Activated CD4-positive, alpha-beta memory T cell treated with anti-CD3 and anti-CD28 coated beads, Interleukin-2, amount 10 ng/mL, durations not matched to agents 7 days and 5 days (primary cell): ENCODE data around the gene TDRD10. TPM values are rescaled to one million over a fixed set of nuclear protein-coding genes. Genes with fewer than 3 reads are reported as not detected.

Source experiments
- CTCF ChIA-PET: fragments of 350-600 bp; sonication (Branson Sonifier 250); formaldehyde crosslinking; loops from one replicate; lab custom pipeline; 2021; ENCODE audit warnings: antibody characterized with exemption, inconsistent platforms; lab: Charles Lee
- POLR2A ChIA-PET: fragments of 350-600 bp; sonication (Branson Sonifier 250); formaldehyde crosslinking; loops from one replicate; lab custom pipeline; 2021; ENCODE audit warnings: antibody characterized with exemption; lab: Charles Lee
- DNase-seq: peaks from one replicate; pipeline ENCODE4 v3.0.0-alpha.2; 2020
- H3K27ac Mint-ChIP-seq: one replicate; pipeline ENCODE4 v1.8.0; 2021; ENCODE audit warnings: mild to moderate bottlenecking, mixed read lengths
- H3K27me3 Mint-ChIP-seq: one replicate; pipeline ENCODE4 v1.8.0; 2021; ENCODE audit warnings: mixed read lengths
- H3K36me3 Mint-ChIP-seq: one replicate; pipeline ENCODE4 v1.8.0; 2021; ENCODE audit warnings: low read depth, mixed read lengths
- H3K4me1 Mint-ChIP-seq: one replicate; pipeline ENCODE4 v1.8.0; 2021; ENCODE audit warnings: mixed read lengths
- H3K4me3 Mint-ChIP-seq: one replicate; pipeline ENCODE4 v1.8.0; 2021; ENCODE audit warnings: mild to moderate bottlenecking, mixed read lengths
- H3K9me3 Mint-ChIP-seq: one replicate; pipeline ENCODE4 v1.8.0; 2021; ENCODE audit warnings: mixed read lengths
- total RNA-seq, 2 experiments: library from RNA; stranded (reverse); gene quantifications; one replicate each; pipeline ENCODE4 v1.2.3, GENCODE V29; 2021

The TDRD10 gene
- total RNA-seq, 2 experiments from 2014 or later: not detected

DNA sequence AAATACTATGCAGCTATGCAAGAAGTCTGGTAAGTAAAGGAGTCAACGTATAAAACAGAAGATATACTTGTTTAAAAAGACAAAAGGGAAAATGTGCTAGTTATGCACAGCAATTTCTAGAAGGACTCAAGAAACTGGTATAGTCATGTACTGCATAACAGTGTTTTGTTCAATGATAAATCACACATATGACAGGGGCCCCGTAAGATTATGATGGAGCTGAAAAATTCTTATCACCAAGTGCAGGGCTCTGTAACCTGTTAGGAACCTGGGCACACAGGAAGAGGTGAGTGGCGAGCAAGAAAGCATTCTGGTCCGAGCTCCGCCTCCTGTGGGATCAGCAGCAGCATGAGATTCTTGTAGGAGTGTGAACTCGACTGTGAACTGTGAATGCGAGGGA, 92.8 kb downstream of the TDRD10 start:
- ChIA-PET POLR2A (interaction anchor here (0.9 to 1.9 kb wide), 4 partner anchors 10 to 112 kb away, joined by 3 to 9 read pairs (median 5); no protein-coding TSS in a partner anchor), CTCF (interaction anchor here (1.2 to 2.2 kb wide), 3 partner anchors 11 to 490 kb away, joined by 3 to 7 read pairs (median 3); no protein-coding TSS in a partner anchor)
- Mint-ChIP-seq H3K27ac (no peak overlapping the region), H3K27me3 (no peaks in the 10 kb centered on the region), H3K4me1 (peaks cover 17% of the 10 kb centered on the region), H3K36me3 (peaks cover 89% of the 10 kb centered on the region), H3K4me3 (no peak overlapping the region), H3K9me3 (no peaks in the 10 kb centered on the region)
- DNase-seq: no peak

DNA sequence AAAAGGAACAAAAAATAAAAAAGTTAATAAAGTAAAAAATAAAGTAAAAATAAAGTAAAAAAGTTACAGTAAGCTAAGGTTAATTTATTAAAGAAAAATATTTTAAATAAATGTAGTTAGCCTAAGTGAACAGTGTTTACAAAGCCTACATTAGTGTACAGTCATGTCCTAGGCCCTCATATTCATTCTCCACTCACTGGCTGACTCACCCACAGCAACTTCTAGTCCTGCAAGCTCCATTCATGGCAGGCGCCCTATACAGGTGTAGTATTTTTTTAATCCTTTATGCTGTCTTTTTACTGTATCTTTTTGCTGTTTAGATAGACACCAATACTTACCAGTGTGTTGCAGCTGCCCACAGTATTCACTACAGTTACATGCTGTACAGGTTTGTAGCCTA, 93.6 kb downstream of the TDRD10 start:
- no peaks in the 10 kb centered on the region for H3K27me3 Mint-ChIP-seq
- no peaks in the 10 kb centered on the region for H3K9me3 Mint-ChIP-seq
- CTCF ChIA-PET: interaction anchor here (0.8 to 2.2 kb wide), 5 partner anchors 10 to 490 kb away, joined by 3 to 7 read pairs (median 3); no protein-coding TSS in a partner anchor
- POLR2A ChIA-PET: interaction anchor here (1.5 to 1.9 kb wide), 3 partner anchors 9 to 17 kb away, joined by 5 to 9 read pairs (median 5); no protein-coding TSS in a partner anchor
- H3K4me1 Mint-ChIP-seq: peaks cover 23% of the 10 kb centered on the region
- DNase-seq: no peak
- no peak overlapping the region for H3K4me3 Mint-ChIP-seq
- no peak overlapping the region for H3K27ac Mint-ChIP-seq
- peaks cover 90% of the 10 kb centered on the region for H3K36me3 Mint-ChIP-seq

Other genes with a start within 250 kb of the TDRD10 start
- gene HAX1, start 229.6 kb upstream of the TDRD10 start, total RNA-seq: 100 to 1,000 TPM; 141 to 142 TPM
- not detected for gene AQP10, start 181.1 kb upstream of the TDRD10 start, total RNA-seq
- gene ATP8B2, start 176.7 kb upstream of the TDRD10 start, total RNA-seq: 100 to 1,000 TPM; 142 to 149 TPM
- gene IL6R, start 96.9 kb upstream of the TDRD10 start, total RNA-seq: 10 to 100 TPM; 15.7 to 16.0 TPM
- gene SHE, start 193 bp downstream of the TDRD10 start, total RNA-seq: not detected
- 100 to 1,000 TPM; 118 to 122 TPM for gene UBE2Q1, start 56.4 kb downstream of the TDRD10 start, total RNA-seq
- gene CHRNB2, start 65.6 kb downstream of the TDRD10 start, total RNA-seq: not detected
- gene ADAR, start 106.0 kb downstream of the TDRD10 start, total RNA-seq: 100 to 1,000 TPM; 377 to 398 TPM